WTC11 (cell line): ENCODE data around the gene OBSL1.

ENCODE experiments used
- ESRRA ChIP-seq: sonication (generic); formaldehyde crosslinking; IDR thresholded peaks from 2 replicates; pipeline ENCODE4 v1.8.1; 2022; ENCODE audit warnings: mild to moderate bottlenecking, missing genetic modification reagents, borderline replicate concordance
- FOXP1 ChIP-seq: sonication (generic); formaldehyde crosslinking; IDR thresholded peaks from 2 replicates; pipeline ENCODE4 v1.8.0; 2022; ENCODE audit warnings: missing genetic modification reagents, mild to moderate bottlenecking, moderate library complexity, borderline replicate concordance
- PREB ChIP-seq: sonication (generic); formaldehyde crosslinking; IDR thresholded peaks from 2 replicates; pipeline ENCODE4 v1.8.1; 2022; ENCODE audit warnings: mild to moderate bottlenecking, missing genetic modification reagents, moderate library complexity, borderline replicate concordance

- TF ChIP-seq PREB (CRISPR knock-in tag) (no peak), ESRRA (no peak), FOXP1 (CRISPR knock-in tag) (no peak)
Observed at GRCh38 chr2:219532378-219532649, 39.0 kb downstream of the OBSL1 start.
